Cardiac septum (tissue), 1 donor: Measurements from ENCODE around the gene EBPL. TPM values are rescaled to one million over a fixed set of nuclear protein-coding genes. Genes with fewer than 3 reads are reported as not detected.
"Not testable (repeated sequence)": the region's sequence is repeated elsewhere in the genome, so short reads cannot be mapped to it uniquely, and the experiment has no call there.

Experiments used
- DNase-seq: peaks from one replicate; pipeline ENCODE4 v3.0.0-alpha.2; 2020; ENCODE audit warnings: low spot score
- intact Hi-C: fragments of 100-400 bp; cut with DNase I; formaldehyde crosslinking; loops from one replicate; pipeline ENCODE4 v1.14.0; 2022
- total RNA-seq: library from RNA; stranded (reverse); fragmentation: NEBNext Ultra II Directional; extraction: Animal tissue kit (Norgen Biotek cat#: 25700); gene quantifications from one replicate; pipeline ENCODE4 v1.2.1, GENCODE V29; 2021
- donor health status: DM: no; HTN: no; CAD: no.

The EBPL gene
- total RNA-seq, 1 donor from 2014 or later, result 6.7 TPM

GRCh38 chr13:49638744-49639072 lies 52.6 kb downstream of the EBPL start:
- intact Hi-C loops, result no loop called here
- no peak for DNase-seq

- no peak for DNase-seq
- intact Hi-C loops, result no loop called here
These were observed 53.1 kb downstream of the EBPL start for GRCh38 chr13:49638030-49638743.

GRCh38 chr13:49636705-49637104 lies 54.6 kb downstream of the EBPL start:
- DNase-seq, result no peak
- intact Hi-C loops, result no loop called here

GRCh38 chr13:49635599-49636433 lies 55.5 kb downstream of the EBPL start:
- no peak for DNase-seq
- intact Hi-C loops, result no loop called here

GRCh38 chr13:49633710-49634109 lies 57.6 kb downstream of the EBPL start:
- intact Hi-C loops, result no loop called here

GRCh38 chr13:49632156-49632555 lies 59.1 kb downstream of the EBPL start:
- intact Hi-C loops, result no loop called here

More at GRCh38 chr13:49633710-49634109, 57.6 kb downstream of the EBPL start:
- DNase-seq, result no peak

GRCh38 chr13:49630580-49630979 lies 60.7 kb downstream of the EBPL start:
- DNase-seq, result no peak
- intact Hi-C loops, result no loop called here

More at GRCh38 chr13:49632156-49632555, 59.1 kb downstream of the EBPL start:
- no peak for DNase-seq

- no peak for DNase-seq
- intact Hi-C loops, result no loop called here
These were observed 61.3 kb downstream of the EBPL start for GRCh38 chr13:49629947-49630346.

- DNase-seq, result no peak
- intact Hi-C loops, result no loop called here
These were observed 61.9 kb downstream of the EBPL start for GRCh38 chr13:49629196-49629938.

- peak; percentile 93 for DNase-seq
These were observed 63.2 kb downstream of the EBPL start, which contains the start of gene ARL11 for GRCh38 chr13:49627831-49628652. TSS of gene ARL11 (plus strand) at chr13:49628507. CDS start at chr13:49630448, 1,941 bp downstream.

GRCh38 chr13:49625392-49626079 lies 65.8 kb downstream of the EBPL start:
- peak; percentile 78 for DNase-seq
- intact Hi-C loops, result no loop called here

More at GRCh38 chr13:49627831-49628652, 63.2 kb downstream of the EBPL start, which contains the start of gene ARL11:
- intact Hi-C loops, result no loop called here

GRCh38 chr13:49624229-49624628 lies 67.1 kb downstream of the EBPL start:
- intact Hi-C loops, result no loop called here
- DNase-seq, result no peak

GRCh38 chr13:49622174-49622946 lies 68.9 kb downstream of the EBPL start:
- no peak for DNase-seq
- intact Hi-C loops, result no loop called here

GRCh38 chr13:49620170-49620621 lies 71.1 kb downstream of the EBPL start:
- intact Hi-C loops, result no loop called here
- DNase-seq, result no peak

- intact Hi-C loops, result no loop called here
- no peak for DNase-seq
These were observed 74.6 kb downstream of the EBPL start for GRCh38 chr13:49616676-49617065.

- intact Hi-C loops, result no loop called here
These were observed 75.2 kb downstream of the EBPL start for GRCh38 chr13:49615836-49616675.

GRCh38 chr13:49612042-49612441 lies 79.2 kb downstream of the EBPL start:
- DNase-seq, intact Hi-C loops: not testable (repeated sequence)

More at GRCh38 chr13:49615836-49616675, 75.2 kb downstream of the EBPL start:
- no peak for DNase-seq
